ENCODE results near the gene SKIC3. TPM values are rescaled to one million over a fixed set of nuclear protein-coding genes. Genes with fewer than 3 reads are reported as not detected.

Gene SKIC3
- total and polyA plus RNA-seq, 2 donors from 2014 or later, result 13.3 to 72.9 TPM

GRCh38 chr5:95519681-95520080, 35.1 kb downstream of the SKIC3 start:
- no peak overlapping the region for H3K4me3 ChIP-seq (ENCODE audit: low read length in 3 of 3)
- FAIRE-seq (no peak), DNase-seq (no peak)
- H3K36me3 ChIP-seq (ENCODE audit: control insufficient read depth in 2 of 3, insufficient read depth in 3 of 3, low read length in 3 of 3), result peaks cover 2 to 12% (median 9%) of the 10 kb centered on the region in 3 donors
- no peaks in the 10 kb centered on the region for H3K9me3 ChIP-seq (ENCODE audit: control insufficient read depth in 2 of 3, insufficient read depth in 1 of 3, low read length in 3 of 3)
- TF ChIP-seq, protein P1, sequence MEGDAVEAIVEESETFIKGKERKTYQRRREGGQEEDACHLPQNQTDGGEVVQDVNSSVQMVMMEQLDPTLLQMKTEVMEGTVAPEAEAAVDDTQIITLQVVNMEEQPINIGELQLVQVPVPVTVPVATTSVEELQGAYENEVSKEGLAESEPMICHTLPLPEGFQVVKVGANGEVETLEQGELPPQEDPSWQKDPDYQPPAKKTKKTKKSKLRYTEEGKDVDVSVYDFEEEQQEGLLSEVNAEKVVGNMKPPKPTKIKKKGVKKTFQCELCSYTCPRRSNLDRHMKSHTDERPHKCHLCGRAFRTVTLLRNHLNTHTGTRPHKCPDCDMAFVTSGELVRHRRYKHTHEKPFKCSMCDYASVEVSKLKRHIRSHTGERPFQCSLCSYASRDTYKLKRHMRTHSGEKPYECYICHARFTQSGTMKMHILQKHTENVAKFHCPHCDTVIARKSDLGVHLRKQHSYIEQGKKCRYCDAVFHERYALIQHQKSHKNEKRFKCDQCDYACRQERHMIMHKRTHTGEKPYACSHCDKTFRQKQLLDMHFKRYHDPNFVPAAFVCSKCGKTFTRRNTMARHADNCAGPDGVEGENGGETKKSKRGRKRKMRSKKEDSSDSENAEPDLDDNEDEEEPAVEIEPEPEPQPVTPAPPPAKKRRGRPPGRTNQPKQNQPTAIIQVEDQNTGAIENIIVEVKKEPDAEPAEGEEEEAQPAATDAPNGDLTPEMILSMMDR (IDR thresholded peaks at IDR 0.05; ENCODE audit: borderline replicate concordance, extremely low read depth, insufficient read depth), result no peak
- H3K27ac ChIP-seq (ENCODE audit: low read depth in 2 of 2, low read length in 2 of 2), result no peak overlapping the region
- H3K27me3 ChIP-seq (ENCODE audit: control insufficient read depth, insufficient read depth, low read length), result no peaks in the 10 kb centered on the region
- H3K9ac ChIP-seq (ENCODE audit: low read length in 3 of 3), result no peak overlapping the region
- intact Hi-C loops (cut with DNase I), result no loop called here
- no peaks in the 10 kb centered on the region for H3K4me1 ChIP-seq (ENCODE audit: control insufficient read depth in 2 of 3, insufficient read depth in 2 of 3, low read depth in 1 of 3, low read length in 3 of 3)

DNA sequence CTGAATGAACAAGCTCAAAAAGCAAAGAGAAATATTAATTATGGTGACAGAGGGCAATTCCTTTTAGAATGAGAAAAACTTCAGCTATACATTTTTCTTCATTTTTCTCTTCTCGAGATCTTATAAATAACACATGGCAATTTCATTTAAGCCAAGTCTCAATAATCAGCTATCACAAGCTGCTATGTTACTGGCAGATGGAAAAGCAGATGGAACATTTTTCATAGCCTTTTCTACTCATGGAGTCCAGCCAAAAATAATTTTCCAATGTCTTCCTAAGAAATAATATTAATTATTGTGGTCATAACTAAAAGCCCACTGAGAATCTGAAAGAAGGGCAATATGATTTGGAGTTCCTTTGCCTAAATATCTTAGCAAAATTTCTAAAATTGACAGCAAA, 35.6 kb downstream of the SKIC3 start:
- intact Hi-C loops (cut with DNase I), result no loop called here
- no peaks in the 10 kb centered on the region for H3K4me1 ChIP-seq (ENCODE audit: control insufficient read depth in 2 of 3, insufficient read depth in 2 of 3, low read depth in 1 of 3, low read length in 3 of 3)
- no peak overlapping the region for H3K4me3 ChIP-seq (ENCODE audit: low read length in 3 of 3)
- no peak overlapping the region for H3K27ac ChIP-seq (ENCODE audit: low read depth in 2 of 2, low read length in 2 of 2)
- no peak for DNase-seq
- no peak overlapping the region for H3K9ac ChIP-seq (ENCODE audit: low read length in 3 of 3)
- TF ChIP-seq, protein P1 (IDR thresholded peaks at IDR 0.05; ENCODE audit: borderline replicate concordance, extremely low read depth, insufficient read depth), result no peak
- FAIRE-seq, result no peak
- H3K27me3 ChIP-seq (ENCODE audit: control insufficient read depth, insufficient read depth, low read length), result no peaks in the 10 kb centered on the region
- no peaks in the 10 kb centered on the region for H3K9me3 ChIP-seq (ENCODE audit: control insufficient read depth in 2 of 3, insufficient read depth in 1 of 3, low read length in 3 of 3)
- H3K36me3 ChIP-seq (ENCODE audit: control insufficient read depth in 2 of 3, insufficient read depth in 3 of 3, low read length in 3 of 3), result peaks cover 5 to 17% (median 9%) of the 10 kb centered on the region in 3 donors

- FAIRE-seq, result no peak
- intact Hi-C loops (cut with DNase I), result no loop called here
These were observed 36.4 kb downstream of the SKIC3 start for GRCh38 chr5:95518417-95518816.

More at GRCh38 chr5:95518417-95518816, 36.4 kb downstream of the SKIC3 start:
- H3K4me3 ChIP-seq (ENCODE audit: low read length in 3 of 3), result no peak overlapping the region
- H3K27ac ChIP-seq (ENCODE audit: low read depth in 2 of 2, low read length in 2 of 2), result no peak overlapping the region
- no peaks in the 10 kb centered on the region for H3K4me1 ChIP-seq (ENCODE audit: control insufficient read depth in 2 of 3, insufficient read depth in 2 of 3, low read depth in 1 of 3, low read length in 3 of 3)
- no peaks in the 10 kb centered on the region for H3K9me3 ChIP-seq (ENCODE audit: control insufficient read depth in 2 of 3, insufficient read depth in 1 of 3, low read length in 3 of 3)
- no peaks in the 10 kb centered on the region for H3K27me3 ChIP-seq (ENCODE audit: control insufficient read depth, insufficient read depth, low read length)
- H3K36me3 ChIP-seq (ENCODE audit: control insufficient read depth in 2 of 3, insufficient read depth in 3 of 3, low read length in 3 of 3), result peaks cover 9 to 22% (median 12%) of the 10 kb centered on the region in 3 donors
- DNase-seq, result no peak
- TF ChIP-seq, protein P1 (IDR thresholded peaks at IDR 0.05; ENCODE audit: borderline replicate concordance, extremely low read depth, insufficient read depth), result no peak
- H3K9ac ChIP-seq (ENCODE audit: low read length in 3 of 3), result no peak overlapping the region
